H1 (cell line): ENCODE results near the gene PRKAR1B. TPM values are rescaled to one million over a fixed set of nuclear protein-coding genes. Genes with fewer than 3 reads are reported as not detected.

Source experiments
- polyA plus RNA-seq, 7 experiments: library from polyadenylated mRNA; depleted of rRNA in 3 of 7; stranded (reverse) in 5 of 7; unstranded in 2 of 7; fragments of >200 nt in 5 of 7; fragments of 200-250 nt in 2 of 7; gene quantifications; 1 replicate in 5 of 7; 2 replicates in 1 of 7; 4 replicates in 1 of 7; pipeline versions ENCODE4 v1.2.1 to v1.2.3, GENCODE V29; 2011 to 2013; ENCODE audit warnings: missing spikeins in 2 of 7, mixed read lengths in 2 of 7
- total RNA-seq: library from RNA; stranded (reverse); fragmentation: NEBNext Ultra II Directional; extraction: Animal tissue kit (Norgen Biotek cat#: 25700); gene quantifications from 2 replicates; pipeline ENCODE4 v1.2.1, GENCODE V29; 2021
- TF ChIP-seq, protein P1 (sequence below): fragments of 300-600 bp; sonication (generic); IDR thresholded peaks from 2 replicates; pipeline ENCODE4 v1.7.1; 2012; ENCODE audit warnings: low read length, moderate library complexity, mild to moderate bottlenecking, inconsistent platforms; ENCODE audit not compliant: insufficient replicate concordance

The PRKAR1B gene
- total and polyA plus RNA-seq, 2 of the 8 experiments (the other 6 are each of a cell fraction or from before 2014, with no cell fraction given), result 12.3 to 55.7 TPM

DNA sequence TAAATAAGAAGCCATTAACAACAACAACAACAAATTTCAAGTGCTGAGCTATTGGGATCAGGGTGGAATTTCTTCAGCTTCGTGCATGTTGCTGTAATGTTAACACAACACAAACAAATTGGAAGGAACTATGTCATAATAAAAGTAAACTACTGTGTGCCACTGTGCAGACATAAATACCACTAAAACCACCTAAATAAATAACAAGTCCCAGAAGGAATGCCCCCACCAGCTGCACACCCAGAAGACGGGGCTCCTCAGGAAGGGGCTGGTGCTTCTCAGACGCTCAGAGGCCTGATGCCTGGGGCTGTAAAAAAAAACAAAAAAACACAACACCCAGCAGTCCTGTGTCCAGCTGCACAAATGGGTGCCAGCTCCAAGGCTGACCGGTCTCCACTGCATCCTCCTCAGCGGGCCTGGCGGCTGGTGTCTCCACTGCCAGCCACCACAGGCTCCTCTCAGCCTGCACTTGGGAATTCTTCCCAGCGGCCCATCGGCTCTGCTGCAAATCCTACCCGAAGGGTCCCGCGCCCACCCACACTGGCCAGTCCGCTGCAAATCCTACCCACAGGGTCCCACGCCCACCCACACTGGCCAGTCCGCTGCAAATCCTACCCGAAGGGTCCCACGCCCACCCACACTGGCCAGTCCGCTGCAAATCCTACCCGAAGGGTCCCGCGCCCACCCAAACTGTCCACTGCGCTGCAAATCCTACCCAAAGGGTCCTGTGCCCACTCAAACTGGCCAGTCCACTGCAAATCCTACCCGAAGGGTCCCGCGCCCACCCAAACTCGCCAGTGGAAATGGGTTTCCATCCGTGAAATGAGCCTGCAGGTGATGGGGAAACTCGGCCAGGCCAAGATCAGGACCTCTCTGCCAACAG is 36.4 kb downstream of the PRKAR1B start (continued):
- TF ChIP-seq, protein P1, sequence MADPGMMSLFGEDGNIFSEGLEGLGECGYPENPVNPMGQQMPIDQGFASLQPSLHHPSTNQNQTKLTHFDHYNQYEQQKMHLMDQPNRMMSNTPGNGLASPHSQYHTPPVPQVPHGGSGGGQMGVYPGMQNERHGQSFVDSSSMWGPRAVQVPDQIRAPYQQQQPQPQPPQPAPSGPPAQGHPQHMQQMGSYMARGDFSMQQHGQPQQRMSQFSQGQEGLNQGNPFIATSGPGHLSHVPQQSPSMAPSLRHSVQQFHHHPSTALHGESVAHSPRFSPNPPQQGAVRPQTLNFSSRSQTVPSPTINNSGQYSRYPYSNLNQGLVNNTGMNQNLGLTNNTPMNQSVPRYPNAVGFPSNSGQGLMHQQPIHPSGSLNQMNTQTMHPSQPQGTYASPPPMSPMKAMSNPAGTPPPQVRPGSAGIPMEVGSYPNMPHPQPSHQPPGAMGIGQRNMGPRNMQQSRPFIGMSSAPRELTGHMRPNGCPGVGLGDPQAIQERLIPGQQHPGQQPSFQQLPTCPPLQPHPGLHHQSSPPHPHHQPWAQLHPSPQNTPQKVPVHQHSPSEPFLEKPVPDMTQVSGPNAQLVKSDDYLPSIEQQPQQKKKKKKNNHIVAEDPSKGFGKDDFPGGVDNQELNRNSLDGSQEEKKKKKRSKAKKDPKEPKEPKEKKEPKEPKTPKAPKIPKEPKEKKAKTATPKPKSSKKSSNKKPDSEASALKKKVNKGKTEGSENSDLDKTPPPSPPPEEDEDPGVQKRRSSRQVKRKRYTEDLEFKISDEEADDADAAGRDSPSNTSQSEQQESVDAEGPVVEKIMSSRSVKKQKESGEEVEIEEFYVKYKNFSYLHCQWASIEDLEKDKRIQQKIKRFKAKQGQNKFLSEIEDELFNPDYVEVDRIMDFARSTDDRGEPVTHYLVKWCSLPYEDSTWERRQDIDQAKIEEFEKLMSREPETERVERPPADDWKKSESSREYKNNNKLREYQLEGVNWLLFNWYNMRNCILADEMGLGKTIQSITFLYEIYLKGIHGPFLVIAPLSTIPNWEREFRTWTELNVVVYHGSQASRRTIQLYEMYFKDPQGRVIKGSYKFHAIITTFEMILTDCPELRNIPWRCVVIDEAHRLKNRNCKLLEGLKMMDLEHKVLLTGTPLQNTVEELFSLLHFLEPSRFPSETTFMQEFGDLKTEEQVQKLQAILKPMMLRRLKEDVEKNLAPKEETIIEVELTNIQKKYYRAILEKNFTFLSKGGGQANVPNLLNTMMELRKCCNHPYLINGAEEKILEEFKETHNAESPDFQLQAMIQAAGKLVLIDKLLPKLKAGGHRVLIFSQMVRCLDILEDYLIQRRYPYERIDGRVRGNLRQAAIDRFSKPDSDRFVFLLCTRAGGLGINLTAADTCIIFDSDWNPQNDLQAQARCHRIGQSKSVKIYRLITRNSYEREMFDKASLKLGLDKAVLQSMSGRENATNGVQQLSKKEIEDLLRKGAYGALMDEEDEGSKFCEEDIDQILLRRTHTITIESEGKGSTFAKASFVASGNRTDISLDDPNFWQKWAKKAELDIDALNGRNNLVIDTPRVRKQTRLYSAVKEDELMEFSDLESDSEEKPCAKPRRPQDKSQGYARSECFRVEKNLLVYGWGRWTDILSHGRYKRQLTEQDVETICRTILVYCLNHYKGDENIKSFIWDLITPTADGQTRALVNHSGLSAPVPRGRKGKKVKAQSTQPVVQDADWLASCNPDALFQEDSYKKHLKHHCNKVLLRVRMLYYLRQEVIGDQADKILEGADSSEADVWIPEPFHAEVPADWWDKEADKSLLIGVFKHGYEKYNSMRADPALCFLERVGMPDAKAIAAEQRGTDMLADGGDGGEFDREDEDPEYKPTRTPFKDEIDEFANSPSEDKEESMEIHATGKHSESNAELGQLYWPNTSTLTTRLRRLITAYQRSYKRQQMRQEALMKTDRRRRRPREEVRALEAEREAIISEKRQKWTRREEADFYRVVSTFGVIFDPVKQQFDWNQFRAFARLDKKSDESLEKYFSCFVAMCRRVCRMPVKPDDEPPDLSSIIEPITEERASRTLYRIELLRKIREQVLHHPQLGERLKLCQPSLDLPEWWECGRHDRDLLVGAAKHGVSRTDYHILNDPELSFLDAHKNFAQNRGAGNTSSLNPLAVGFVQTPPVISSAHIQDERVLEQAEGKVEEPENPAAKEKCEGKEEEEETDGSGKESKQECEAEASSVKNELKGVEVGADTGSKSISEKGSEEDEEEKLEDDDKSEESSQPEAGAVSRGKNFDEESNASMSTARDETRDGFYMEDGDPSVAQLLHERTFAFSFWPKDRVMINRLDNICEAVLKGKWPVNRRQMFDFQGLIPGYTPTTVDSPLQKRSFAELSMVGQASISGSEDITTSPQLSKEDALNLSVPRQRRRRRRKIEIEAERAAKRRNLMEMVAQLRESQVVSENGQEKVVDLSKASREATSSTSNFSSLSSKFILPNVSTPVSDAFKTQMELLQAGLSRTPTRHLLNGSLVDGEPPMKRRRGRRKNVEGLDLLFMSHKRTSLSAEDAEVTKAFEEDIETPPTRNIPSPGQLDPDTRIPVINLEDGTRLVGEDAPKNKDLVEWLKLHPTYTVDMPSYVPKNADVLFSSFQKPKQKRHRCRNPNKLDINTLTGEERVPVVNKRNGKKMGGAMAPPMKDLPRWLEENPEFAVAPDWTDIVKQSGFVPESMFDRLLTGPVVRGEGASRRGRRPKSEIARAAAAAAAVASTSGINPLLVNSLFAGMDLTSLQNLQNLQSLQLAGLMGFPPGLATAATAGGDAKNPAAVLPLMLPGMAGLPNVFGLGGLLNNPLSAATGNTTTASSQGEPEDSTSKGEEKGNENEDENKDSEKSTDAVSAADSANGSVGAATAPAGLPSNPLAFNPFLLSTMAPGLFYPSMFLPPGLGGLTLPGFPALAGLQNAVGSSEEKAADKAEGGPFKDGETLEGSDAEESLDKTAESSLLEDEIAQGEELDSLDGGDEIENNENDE, result no peak
